Measurements from ENCODE around the gene PDE9A. TPM values are rescaled to one million over a fixed set of nuclear protein-coding genes. Genes with fewer than 3 reads are reported as not detected.

Gene PDE9A
- 10 to 100 TPM; 26.7 to 30.6 (median 28.7) TPM for total RNA-seq

DNA sequence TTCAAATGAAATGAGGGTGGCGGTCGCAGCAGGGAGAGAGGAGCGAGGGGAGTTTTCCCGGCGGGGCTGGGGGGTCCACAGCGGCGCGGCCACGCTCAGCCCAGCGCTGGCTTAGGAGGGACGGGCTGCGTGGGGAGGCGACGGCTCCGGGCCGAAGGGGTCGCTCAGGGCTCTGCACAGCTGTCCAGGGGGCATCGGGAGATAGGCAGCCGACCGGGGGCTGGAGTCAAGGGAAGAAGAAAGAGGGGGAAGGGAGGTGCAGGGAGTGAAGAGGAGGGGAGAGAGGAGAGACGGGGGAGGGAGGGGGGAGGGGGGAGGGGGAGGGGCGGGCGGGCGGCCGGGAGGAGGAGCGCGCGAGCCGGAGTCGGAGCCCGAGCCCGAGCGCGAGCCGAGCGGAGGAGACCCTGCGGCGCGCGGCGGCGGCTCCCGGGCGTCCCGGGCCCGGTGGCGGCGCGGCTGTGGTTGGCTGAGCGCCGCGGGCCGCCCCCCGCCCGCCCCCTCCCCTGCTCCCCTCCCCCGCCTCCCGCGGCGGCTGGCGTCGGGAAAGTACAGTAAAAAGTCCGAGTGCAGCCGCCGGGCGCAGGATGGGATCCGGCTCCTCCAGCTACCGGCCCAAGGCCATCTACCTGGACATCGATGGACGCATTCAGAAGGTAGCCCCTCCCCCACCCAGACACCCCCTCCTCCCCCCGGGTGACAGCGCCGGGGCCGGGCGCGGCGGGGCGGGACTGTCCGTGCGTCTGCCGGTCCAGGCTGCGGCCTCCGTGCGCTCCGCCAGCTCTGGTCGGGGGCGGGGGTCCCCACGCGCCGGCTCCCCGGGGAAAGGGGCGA is at the start of gene PDE9A:
PDE9A (plus strand) TSS at position 391 of the 831 bp plus-strand sequence; CDS start at position 585, 194 bp downstream.
- no peak for DNase-seq (ENCODE audit: low spot score in 2 of 2)
- H3K4me3 ChIP-seq, result peak within 1 kb of the TSS; percentile 45 to 84 (median 68)
- H3K27me3 ChIP-seq, result peaks cover 0 to 12% of the 10 kb centered on the region in 2 donors
- peaks cover 0 to 68% (median 28%) of the 10 kb centered on the region in 4 donors for H3K4me1 ChIP-seq
- peak in 1 of 5 experiments; percentile 14 for TF ChIP-seq CTCF (IDR thresholded peaks at IDR 0.05)
- no peak for TF ChIP-seq EP300 (IDR thresholded peaks at IDR 0.05)
- no peaks in the 10 kb centered on the region for H3K36me3 ChIP-seq
- WGBS, 2 donors, result 0 to 2% methylated on average over 43 to 59 of the region's 91 CpGs
- H3K27ac ChIP-seq, result peak within 1 kb of the TSS; percentile 35 to 93 (median 90)
- no peaks in the 10 kb centered on the region for H3K9me3 ChIP-seq

DNA sequence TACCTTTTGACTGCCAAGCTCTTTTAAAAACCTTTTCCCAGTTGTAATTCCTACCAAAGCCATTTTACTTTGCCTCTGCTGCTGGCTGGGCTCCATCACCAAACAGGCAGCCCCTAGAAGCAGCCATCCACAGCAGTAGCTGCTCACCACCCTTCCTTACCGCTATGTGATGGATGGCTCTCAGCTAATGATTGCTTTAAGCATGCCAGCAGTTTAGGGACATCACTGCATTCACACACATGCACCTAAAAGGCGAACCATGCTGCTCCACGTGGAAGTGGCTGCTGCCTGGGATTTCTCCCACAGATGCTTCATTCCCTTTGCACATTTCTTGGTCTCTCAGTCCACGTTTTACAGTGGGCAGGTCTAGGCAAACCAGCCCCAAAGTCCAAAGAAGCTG is 46.3 kb upstream of the PDE9A start:
- no peak overlapping the region for H3K4me3 ChIP-seq
- WGBS, 2 donors, result 59 to 70% methylated on average over 4 of the region's 4 CpGs
- H3K36me3 ChIP-seq, result no peaks in the 10 kb centered on the region
- no peak for DNase-seq (ENCODE audit: low spot score in 2 of 2)
- H3K4me1 ChIP-seq, result no peaks in the 10 kb centered on the region
- H3K27me3 ChIP-seq, result no peaks in the 10 kb centered on the region
- peaks cover 0 to 33% (median 0%) of the 10 kb centered on the region in 4 donors for H3K9me3 ChIP-seq
- TF ChIP-seq EP300 (IDR thresholded peaks at IDR 0.05) (no peak), CTCF (IDR thresholded peaks at IDR 0.05) (no peak), POLR2A (IDR thresholded peaks at IDR 0.05) (no peak)
- H3K27ac ChIP-seq, result no peak overlapping the region

- no peaks in the 10 kb centered on the region for H3K27me3 ChIP-seq
- no peak for TF ChIP-seq CTCF (IDR thresholded peaks at IDR 0.05)
- no peak for TF ChIP-seq POLR2A (IDR thresholded peaks at IDR 0.05)
- TF ChIP-seq EP300 (IDR thresholded peaks at IDR 0.05), result no peak
- H3K4me3 ChIP-seq, result no peak overlapping the region
- no peaks in the 10 kb centered on the region for H3K4me1 ChIP-seq
- no peaks in the 10 kb centered on the region for H3K36me3 ChIP-seq
- WGBS, 2 donors, result 76 to 79% methylated on average over 5 of the region's 5 CpGs
- no peak for DNase-seq (ENCODE audit: low spot score in 2 of 2)
- H3K9me3 ChIP-seq, result peaks cover 0 to 38% (median 0%) of the 10 kb centered on the region in 4 donors
- no peak overlapping the region for H3K27ac ChIP-seq
Measured at GRCh38 chr21:42607525-42608102, 45.8 kb upstream of the PDE9A start.

DNA sequence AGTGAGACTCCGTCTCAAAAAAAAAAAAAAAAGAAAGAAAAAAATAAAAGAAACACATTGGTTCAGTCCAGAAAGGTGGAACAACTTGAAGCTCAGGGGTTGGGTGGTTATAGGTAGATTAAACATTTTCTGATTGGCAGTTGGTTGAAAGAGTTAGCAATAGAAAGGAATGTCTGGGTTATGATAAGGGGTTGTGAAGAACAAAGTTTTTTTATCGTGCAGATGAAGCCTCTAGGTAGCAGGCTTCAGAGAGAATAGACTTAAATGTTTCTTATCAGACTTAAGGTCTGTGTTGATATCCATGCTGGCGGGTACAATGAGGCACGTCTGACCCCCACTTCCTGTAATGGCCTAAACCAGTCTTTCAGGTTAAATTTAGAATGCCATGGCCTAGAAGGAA is 45.0 kb upstream of the PDE9A start:
- Histone ChIP-seq H3K4me3 (no peak overlapping the region), H3K27me3 (no peaks in the 10 kb centered on the region), H3K4me1 (no peaks in the 10 kb centered on the region), H3K36me3 (no peaks in the 10 kb centered on the region), H3K27ac (no peak overlapping the region), H3K9me3 (peaks cover 0 to 39% (median 0%) of the 10 kb centered on the region in 4 donors)
- WGBS, 2 donors, result 73 to 77% methylated on average over 4 of the region's 4 CpGs
- no peak for DNase-seq (ENCODE audit: low spot score in 2 of 2)
- no peak for TF ChIP-seq EP300 (IDR thresholded peaks at IDR 0.05)
- no peak for TF ChIP-seq CTCF (IDR thresholded peaks at IDR 0.05)
- TF ChIP-seq POLR2A (IDR thresholded peaks at IDR 0.05), result no peak

DNA sequence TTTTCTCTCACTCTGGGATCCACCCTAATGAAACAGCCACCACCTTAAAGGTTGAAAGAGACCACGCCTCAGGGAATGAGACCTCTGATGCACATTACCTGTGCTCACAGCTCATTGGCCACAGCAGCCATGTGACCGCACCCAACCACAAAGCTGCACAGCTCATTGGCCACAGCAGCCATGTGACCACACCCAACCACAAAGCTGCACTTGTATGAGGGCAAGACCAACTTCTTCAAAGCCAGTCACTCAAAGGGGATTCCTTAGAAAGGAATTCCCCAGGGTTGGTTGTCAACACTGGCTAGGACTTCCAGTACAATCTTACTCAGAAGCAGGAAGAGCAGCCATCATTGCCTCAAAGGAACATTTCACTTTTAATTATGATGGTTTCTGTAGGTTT is 43.6 kb upstream of the PDE9A start:
- no peak overlapping the region for H3K4me3 ChIP-seq
- H3K9me3 ChIP-seq, result peaks cover 0 to 27% (median 0%) of the 10 kb centered on the region in 4 donors
- TF ChIP-seq POLR2A (IDR thresholded peaks at IDR 0.05), result no peak
- no peak for TF ChIP-seq EP300 (IDR thresholded peaks at IDR 0.05)
- no peak for TF ChIP-seq CTCF (IDR thresholded peaks at IDR 0.05)
- H3K27me3 ChIP-seq, result no peaks in the 10 kb centered on the region
- H3K4me1 ChIP-seq, result no peaks in the 10 kb centered on the region
- H3K27ac ChIP-seq, result no peak overlapping the region
- 93 to 100% methylated on average over 2 of the region's 2 CpGs for WGBS, 2 donors
- no peaks in the 10 kb centered on the region for H3K36me3 ChIP-seq
- no peak for DNase-seq (ENCODE audit: low spot score in 2 of 2)
